ENCODE measurements around the gene DAP. TPM values are rescaled to one million over a fixed set of nuclear protein-coding genes. Genes with fewer than 3 reads are reported as not detected.
"Not testable (repeated sequence)": the region's sequence is repeated elsewhere in the genome, so short reads cannot be mapped to it uniquely, and the experiment has no call there.

The DAP gene
- total RNA-seq, 1 donor from 2014 or later = 79.8 TPM

DNA sequence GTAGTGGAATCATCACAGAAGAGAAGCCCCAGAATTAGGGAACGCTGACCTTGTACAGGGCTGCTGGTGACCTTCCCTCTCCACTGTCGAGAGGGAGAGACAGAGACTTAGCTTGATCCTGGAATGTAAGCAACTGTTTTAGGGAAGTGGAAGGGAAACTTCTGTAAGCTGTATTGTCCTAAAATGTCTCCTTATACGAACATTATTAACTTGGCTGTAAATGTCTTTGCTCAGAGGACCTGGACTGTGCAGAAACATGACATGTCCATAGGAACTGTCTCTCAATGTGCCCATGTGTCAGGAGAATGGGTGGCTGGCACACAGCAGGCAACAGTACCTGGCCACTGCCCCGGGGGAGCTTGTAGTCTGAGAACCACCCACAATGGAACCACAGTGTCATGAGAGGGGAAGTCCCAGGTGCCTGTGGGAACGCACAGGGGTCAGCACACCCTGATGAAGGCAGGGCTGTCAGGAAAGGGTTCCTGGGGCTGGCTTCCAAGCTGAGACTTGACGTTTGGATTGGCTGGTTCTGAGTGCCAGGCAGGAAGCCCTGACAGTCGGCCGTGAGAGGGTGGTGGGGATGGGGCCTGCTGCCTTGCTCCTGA is 34.0 kb downstream of the DAP start:
- H3K27me3 Mint-ChIP-seq (ENCODE audit: low read depth) = no peaks in the 10 kb centered on the region
- H3K4me1 Mint-ChIP-seq = peaks cover 12% of the 10 kb centered on the region
- H3K4me3 Mint-ChIP-seq = no peak overlapping the region
- TF ChIP-seq, protein P1, sequence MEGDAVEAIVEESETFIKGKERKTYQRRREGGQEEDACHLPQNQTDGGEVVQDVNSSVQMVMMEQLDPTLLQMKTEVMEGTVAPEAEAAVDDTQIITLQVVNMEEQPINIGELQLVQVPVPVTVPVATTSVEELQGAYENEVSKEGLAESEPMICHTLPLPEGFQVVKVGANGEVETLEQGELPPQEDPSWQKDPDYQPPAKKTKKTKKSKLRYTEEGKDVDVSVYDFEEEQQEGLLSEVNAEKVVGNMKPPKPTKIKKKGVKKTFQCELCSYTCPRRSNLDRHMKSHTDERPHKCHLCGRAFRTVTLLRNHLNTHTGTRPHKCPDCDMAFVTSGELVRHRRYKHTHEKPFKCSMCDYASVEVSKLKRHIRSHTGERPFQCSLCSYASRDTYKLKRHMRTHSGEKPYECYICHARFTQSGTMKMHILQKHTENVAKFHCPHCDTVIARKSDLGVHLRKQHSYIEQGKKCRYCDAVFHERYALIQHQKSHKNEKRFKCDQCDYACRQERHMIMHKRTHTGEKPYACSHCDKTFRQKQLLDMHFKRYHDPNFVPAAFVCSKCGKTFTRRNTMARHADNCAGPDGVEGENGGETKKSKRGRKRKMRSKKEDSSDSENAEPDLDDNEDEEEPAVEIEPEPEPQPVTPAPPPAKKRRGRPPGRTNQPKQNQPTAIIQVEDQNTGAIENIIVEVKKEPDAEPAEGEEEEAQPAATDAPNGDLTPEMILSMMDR (IDR thresholded peaks at IDR 0.05; ENCODE audit: unreplicated experiment) = no peak
- H3K9me3 Mint-ChIP-seq = peaks cover under 1% of the 10 kb centered on the region
- no peak for DNase-seq (ENCODE audit: low spot score in 2 of 2, unreplicated experiment in 2 of 2)
- peaks cover 23% of the 10 kb centered on the region for H3K36me3 Mint-ChIP-seq
- H3K27ac Mint-ChIP-seq = no peak overlapping the region

DNA sequence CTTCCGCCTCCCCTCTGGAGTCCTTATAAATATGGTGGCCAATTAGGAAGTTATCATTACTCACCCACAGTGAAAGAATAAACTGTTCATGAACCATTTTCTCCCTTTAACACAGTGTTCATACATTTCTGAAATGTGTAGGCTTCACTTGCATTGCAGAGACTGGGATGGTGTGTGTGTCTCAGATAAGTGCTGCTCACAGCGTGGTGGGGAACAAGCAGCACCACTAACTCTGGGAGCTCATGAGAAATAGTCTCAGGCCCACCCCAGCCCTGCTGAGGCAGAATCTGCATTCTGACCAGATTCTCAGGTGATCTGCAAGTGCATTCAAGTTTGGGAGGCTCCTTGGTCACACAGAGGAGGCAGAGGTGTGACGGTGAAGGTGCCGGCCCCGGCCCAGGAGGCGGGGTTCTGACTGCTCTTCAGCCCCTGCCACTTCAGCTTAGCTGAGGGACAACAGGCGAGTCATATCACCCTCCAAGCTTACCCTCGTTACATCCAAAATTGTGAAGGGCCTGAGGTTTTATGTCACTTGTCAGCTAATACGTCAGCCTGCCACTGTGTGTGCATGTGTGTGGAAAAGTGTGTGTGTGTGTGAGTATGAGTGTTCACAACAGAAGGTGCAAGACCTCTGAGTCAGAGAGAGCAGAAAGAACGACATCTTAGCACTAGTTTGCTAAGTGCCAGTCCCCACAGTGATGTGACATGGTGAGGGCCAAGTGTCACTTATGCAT is 34.7 kb downstream of the DAP start:
- H3K4me3 Mint-ChIP-seq = no peak overlapping the region
- no peaks in the 10 kb centered on the region for H3K27me3 Mint-ChIP-seq (ENCODE audit: low read depth)
- no peak for DNase-seq (ENCODE audit: low spot score in 2 of 2, unreplicated experiment in 2 of 2)
- H3K27ac Mint-ChIP-seq = no peak overlapping the region
- TF ChIP-seq, protein P1 (IDR thresholded peaks at IDR 0.05; ENCODE audit: unreplicated experiment) = no peak
- H3K4me1 Mint-ChIP-seq = peaks cover 12% of the 10 kb centered on the region
- H3K36me3 Mint-ChIP-seq = peaks cover 28% of the 10 kb centered on the region
- H3K9me3 Mint-ChIP-seq = peaks cover 4% of the 10 kb centered on the region

DNA sequence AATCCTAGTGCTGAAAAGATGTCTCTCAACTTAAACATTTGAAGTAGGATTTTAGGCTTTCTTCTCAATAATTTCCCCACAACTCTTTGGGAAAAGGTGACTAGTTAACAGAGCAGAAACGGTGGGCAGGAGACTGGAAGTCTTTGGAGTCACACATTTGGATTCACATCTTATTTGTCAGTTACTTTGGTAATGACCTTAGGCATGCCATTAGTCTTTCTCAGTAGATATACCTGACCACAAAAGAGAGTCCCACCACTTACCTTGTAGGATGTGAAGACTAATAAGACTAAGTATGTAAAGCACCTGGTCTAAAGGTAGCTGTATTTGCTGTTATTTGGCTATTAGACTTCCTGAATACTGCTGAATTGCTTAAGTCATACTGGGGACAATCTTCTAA is 35.4 kb downstream of the DAP start:
- TF ChIP-seq, protein P1 (IDR thresholded peaks at IDR 0.05; ENCODE audit: unreplicated experiment) = no peak
- peaks cover 7% of the 10 kb centered on the region for H3K9me3 Mint-ChIP-seq
- no peaks in the 10 kb centered on the region for H3K27me3 Mint-ChIP-seq (ENCODE audit: low read depth)
- no peak for DNase-seq (ENCODE audit: low spot score in 2 of 2, unreplicated experiment in 2 of 2)
- peaks cover 36% of the 10 kb centered on the region for H3K36me3 Mint-ChIP-seq
- H3K27ac Mint-ChIP-seq = no peak overlapping the region
- H3K4me1 Mint-ChIP-seq = peaks cover 12% of the 10 kb centered on the region
- no peak overlapping the region for H3K4me3 Mint-ChIP-seq

DNA sequence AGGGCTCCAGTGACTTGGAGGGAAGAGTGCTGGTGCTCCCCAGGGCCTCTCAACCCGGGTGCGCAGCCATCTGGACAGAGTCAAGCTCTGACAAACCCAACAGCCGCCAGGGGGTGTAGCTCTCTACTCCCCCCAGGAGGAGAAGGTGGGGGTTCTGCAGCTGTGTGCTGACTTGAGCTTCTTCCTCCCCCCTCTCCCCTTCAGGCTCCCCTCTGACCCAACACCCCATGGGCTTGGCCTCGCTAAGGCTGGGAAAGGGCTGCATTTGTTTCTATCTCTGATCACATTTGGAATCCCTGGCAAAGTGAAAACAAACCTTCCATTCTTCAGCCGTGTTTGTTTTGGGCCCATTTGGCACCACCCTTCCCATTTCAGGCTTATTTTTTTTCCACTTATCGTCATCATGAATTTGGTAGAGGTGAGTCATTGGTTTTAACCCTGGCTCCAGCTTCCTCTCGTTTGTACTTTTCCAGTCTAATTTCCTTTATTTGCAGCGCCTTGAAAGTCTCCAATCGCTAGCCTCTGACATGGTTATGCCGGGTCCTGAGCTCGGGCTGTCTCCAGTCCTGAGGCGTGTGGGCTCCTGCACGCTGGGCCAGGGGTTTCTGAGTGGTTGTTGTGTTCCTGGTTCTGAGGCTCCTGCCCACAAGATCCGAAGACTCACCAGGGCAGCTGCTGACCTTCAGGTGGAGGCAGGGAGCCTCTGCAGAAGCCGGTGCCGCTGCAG is 36.1 kb downstream of the DAP start:
- H3K36me3 Mint-ChIP-seq = peaks cover 42% of the 10 kb centered on the region
- no peaks in the 10 kb centered on the region for H3K27me3 Mint-ChIP-seq (ENCODE audit: low read depth)
- H3K9me3 Mint-ChIP-seq = peaks cover 7% of the 10 kb centered on the region
- H3K4me1 Mint-ChIP-seq = peaks cover 10% of the 10 kb centered on the region
- TF ChIP-seq, protein P1 (IDR thresholded peaks at IDR 0.05; ENCODE audit: unreplicated experiment) = no peak
- no peak for DNase-seq (ENCODE audit: low spot score in 2 of 2, unreplicated experiment in 2 of 2)
- H3K27ac Mint-ChIP-seq = no peak overlapping the region
- H3K4me3 Mint-ChIP-seq = no peak overlapping the region

DNA sequence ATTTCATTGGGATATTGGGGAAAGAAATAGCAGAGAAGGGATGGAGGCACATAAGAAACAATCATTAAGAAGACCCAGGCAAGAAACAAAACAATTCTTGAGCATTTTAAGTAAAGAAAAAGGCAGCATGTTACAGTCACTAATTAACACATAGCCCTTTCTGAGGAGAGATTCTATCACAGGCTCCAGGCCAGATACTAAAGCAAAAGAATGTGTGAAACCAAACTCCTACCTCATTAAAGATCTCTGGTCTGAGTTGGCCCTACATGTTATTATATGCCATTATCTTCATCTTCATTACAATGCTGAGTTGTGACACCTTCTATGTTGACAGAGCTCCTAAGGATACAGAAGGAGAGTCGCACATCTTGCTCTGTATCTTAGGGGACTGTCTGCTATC is 37.5 kb downstream of the DAP start:
- no peak for DNase-seq (ENCODE audit: low spot score in 2 of 2, unreplicated experiment in 2 of 2)
- H3K36me3 Mint-ChIP-seq = peaks cover 45% of the 10 kb centered on the region
- peaks cover 7% of the 10 kb centered on the region for H3K9me3 Mint-ChIP-seq
- no peak overlapping the region for H3K27ac Mint-ChIP-seq
- H3K27me3 Mint-ChIP-seq (ENCODE audit: low read depth) = no peaks in the 10 kb centered on the region
- H3K4me3 Mint-ChIP-seq = no peak overlapping the region
- H3K4me1 Mint-ChIP-seq = peaks cover under 1% of the 10 kb centered on the region
- TF ChIP-seq, protein P1 (IDR thresholded peaks at IDR 0.05; ENCODE audit: unreplicated experiment) = no peak

DNA sequence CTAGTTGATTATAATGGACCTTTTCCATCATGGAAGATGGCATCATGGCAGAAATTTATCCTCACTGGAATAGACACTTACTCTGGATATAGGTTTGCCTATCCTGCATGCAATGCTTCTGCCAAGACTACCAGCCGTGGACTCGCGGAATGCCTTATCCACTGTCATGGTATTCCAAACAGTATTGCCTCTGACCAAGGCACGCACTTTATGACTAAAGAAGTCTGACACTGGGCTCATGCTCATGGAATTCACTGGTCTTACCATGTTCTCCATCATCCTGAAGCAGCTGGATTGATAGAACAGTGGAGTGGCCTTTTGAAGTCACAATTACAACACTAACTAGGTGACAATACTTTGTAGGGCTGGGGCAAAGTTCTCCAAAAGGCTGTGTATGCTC is 40.3 kb downstream of the DAP start:
- not testable (repeated sequence) for H3K4me3 Mint-ChIP-seq; H3K27me3 Mint-ChIP-seq (ENCODE audit: low read depth); H3K9me3 Mint-ChIP-seq; H3K27ac Mint-ChIP-seq; DNase-seq (ENCODE audit: low spot score in 2 of 2, unreplicated experiment in 2 of 2); H3K4me1 Mint-ChIP-seq
- H3K36me3 Mint-ChIP-seq = peaks cover 47% of the 10 kb centered on the region
